NCI-H2171 treated with DMSO at 0.1 percent for 48 hours (cell line): Measurements from ENCODE around the gene SNX1.

ENCODE experiments used
- DNase-seq: peaks from one replicate; lab custom pipeline; 2025; lab: John Stamatoyannopoulos, UW

Gene SNX1

GRCh38 chr15:64163659-64164362, 68.0 kb downstream of the SNX1 start:
- no peak for DNase-seq

DNA sequence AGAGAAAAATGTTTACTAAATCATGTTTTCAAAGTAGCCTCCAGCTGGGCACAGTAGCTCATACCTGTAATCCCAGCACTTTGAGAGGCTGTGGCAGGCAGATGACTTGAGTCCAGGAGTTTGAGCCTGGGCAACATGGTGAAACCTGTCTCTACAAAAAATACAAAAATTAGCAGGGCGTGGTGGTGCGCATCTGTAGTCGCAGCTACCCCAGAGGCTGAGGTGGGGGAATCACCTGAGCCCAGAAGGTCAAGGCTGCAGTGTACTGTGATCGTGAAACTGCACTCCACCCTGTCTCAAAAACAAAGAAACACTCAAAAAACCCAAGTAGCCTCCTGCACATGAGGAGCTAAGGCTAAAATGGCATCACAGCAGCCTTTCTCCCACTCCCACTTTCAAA, 68.7 kb downstream of the SNX1 start:
- DNase-seq = no peak

DNA sequence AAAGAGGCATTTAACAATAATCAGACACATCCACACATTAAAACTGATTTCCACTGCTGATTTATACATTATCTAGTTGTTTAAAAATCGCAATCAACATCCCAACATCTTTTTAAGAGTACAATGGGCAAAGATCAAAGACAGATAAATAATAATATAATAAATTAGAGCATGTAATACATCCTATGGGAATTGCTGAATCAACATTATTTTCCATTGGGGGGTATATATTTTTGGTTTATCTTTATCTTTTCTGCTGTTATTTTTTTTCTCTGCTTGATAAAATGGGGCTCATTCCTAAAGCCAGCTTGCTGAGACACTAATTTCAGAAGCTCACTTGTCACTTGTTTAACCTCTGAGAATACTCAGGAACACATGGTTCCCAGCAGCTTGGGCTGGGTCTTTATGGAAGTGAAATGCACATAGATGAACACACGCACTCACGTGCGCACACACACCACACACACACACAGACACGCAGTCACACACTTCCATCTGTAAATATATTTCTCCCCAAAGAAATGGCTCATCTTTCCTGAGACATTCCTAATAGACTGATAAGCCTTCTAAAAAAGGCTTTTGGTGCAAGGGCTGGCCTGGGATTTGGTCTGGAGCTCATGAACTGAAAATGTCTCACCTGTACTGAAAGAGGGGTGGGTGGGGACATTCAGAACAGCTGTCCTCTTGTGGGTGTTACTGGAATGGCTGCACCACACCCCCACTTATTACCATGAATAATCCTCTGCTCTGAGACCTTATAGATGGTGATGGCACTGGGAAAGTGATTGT, 70.5 kb downstream of the SNX1 start:
- no peak for DNase-seq

- peak; percentile 83 for DNase-seq
Observed at GRCh38 chr15:64180235-64180824, 84.5 kb downstream of the SNX1 start.

- no peak for DNase-seq
Observed at GRCh38 chr15:64182859-64183370, 87.1 kb downstream of the SNX1 start.

GRCh38 chr15:64185146-64185911, 89.5 kb downstream of the SNX1 start:
- DNase-seq = no peak

GRCh38 chr15:64187396-64188191, 91.8 kb downstream of the SNX1 start:
- DNase-seq = no peak
